DMS114 treated with DMSO at 0.1 percent for 48 hours (cell line): ENCODE results near the gene DHPS.
A peak's percentile ranks its signal among the peaks of the same experiment; 100 is the strongest.

Source experiments
- DNase-seq: peaks from one replicate; lab custom pipeline; 2025; ENCODE audit not compliant: unreplicated experiment; lab: John Stamatoyannopoulos, UW

Gene DHPS

GRCh38 chr19:12675399-12675798 lies 6.3 kb downstream of the DHPS start:
- no peak for DNase-seq

GRCh38 chr19:12672744-12673143 lies 8.9 kb downstream of the DHPS start:
- no peak for DNase-seq

DNA sequence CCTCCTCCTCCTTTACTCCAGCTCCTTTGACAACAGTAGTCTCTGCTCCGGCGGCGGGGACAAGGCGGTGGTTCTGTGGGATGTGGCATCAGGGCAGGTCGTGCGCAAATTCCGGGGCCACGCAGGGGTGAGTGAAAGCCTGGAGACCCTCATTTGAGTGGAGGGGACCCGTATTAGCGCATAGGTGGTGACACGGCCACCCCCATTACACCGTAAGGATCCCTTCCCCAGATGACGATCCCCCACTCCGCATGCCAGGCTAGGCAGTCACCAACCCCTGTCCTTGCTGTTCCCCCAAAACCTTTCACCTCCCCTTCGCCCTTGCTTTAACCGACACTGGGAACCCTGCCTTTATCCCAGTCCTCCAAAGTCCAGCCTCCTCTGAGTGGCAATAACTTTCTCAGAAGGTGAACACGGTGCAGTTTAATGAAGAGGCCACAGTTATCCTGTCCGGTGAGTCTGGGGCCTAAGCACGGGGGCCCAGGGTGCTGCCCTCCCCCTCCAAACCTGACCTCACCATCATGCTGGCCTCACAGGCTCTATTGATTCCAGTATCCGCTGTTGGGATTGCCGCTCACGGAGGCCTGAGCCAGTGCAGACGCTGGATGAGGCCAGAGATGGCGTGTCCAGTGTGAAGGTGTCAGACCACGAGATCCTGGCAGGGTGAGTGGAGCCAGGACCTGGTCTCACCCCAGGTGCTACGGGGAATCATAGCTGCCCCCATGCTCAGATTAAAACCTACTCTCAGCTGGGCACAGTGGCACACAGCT lies 11.3 kb downstream of the DHPS start:
- DNase-seq, result no peak

DNA sequence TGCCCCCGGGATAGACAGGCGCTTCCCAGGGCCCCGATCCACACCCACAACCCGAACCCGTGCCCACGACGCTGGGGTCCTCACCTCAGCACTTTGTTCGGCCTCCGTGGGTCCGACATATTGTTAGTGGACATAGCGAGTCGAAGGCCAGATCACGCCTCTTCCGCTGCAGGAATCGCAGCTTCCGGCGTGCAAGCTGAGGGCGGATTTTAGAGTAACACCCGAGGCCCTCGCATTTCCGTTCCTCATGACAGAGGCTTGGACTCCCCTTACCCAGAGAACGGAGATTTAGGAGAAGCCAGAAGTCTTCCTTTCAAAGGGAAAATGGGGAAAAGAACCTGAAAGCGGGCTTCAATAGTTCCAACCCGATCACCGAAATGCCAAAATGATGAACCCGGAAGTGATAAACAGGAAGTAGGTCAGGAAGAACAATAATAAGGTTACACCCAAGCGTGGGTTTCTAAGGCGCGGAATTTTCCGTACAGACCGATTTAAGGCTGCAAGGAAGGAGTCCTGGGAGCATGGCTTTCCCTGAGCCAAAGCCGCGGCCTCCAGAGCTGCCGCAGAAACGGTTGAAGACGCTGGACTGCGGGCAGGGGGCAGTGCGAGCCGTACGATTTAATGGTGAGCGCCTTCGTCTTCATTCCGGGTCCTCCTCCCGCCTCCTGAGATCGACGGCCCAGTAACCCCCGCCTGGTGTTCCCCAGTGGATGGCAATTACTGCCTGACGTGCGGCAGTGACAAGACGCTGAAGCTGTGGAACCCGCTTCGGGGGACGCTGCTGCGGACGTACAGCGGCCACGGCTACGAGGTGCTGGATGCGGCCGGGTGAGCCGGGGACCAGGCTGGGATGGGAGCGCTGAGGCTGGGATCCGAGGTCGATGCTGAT lies 12.2 kb downstream of the DHPS start:
- peak; percentile 75 for DNase-seq

DNA sequence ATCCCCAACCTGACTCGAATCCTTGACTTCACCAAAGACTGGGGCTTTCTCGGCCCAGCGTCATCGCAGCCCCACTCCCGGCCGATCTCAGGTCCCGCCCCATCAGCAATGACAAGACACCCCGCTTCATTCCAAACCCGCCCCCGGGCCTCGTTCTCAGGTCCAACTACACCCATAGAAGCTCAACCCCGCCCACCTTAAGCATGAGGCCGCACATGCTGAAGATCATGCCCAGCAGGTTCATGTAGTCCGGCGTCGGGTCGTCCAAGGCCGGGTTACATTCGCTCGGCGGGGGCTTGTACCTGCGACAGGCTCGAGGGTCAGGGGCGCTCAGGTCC lies 12.8 kb downstream of the DHPS start:
- DNase-seq, result no peak

DNA sequence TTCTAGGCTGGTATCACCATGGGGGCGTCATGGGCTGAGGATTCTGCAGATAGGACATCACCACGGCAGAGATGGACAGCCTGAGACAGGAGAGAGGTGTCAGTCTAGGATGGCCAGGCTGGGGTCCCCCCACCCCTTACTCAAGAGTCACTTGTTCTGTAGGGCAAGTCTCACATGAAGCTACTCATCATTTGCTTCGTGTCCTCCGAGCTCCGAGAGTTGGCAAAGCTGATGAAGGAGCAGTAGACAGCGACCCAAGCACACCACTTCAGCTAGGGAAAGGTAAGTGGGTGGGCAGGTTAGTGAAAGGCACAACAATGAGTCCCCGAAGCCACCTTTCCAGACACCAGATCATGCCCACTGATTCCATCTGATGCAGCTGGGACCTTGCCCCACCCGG lies 13.3 kb downstream of the DHPS start:
- no peak for DNase-seq

DNA sequence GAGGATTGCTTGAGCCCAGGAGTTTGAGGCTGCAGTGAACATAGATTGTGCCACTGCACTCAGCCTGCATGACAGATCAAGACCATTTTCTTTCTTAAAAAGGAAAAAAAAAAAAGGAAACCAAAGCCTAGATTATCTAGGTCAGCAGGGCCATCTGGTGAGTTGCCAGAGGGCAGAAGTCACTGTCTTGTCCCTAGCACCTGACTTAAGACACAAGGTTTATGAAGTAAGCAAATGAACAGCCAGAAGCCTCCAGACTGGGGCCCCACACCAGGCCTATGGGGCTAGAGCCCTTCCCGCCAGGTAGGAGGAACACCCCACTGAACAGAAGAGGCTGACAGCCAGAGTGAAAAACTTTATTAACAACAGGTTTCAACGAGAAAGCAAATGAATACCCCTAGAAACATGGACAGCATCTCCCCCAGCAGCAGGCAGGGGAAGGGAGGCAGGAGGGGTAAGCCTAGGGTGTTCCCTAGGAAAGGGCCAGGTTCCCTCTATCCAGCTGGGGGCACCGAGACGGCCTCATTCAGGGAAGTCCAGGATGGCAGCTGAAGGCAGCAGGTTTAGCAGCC lies 13.9 kb downstream of the DHPS start:
- DNase-seq, result no peak

DNA sequence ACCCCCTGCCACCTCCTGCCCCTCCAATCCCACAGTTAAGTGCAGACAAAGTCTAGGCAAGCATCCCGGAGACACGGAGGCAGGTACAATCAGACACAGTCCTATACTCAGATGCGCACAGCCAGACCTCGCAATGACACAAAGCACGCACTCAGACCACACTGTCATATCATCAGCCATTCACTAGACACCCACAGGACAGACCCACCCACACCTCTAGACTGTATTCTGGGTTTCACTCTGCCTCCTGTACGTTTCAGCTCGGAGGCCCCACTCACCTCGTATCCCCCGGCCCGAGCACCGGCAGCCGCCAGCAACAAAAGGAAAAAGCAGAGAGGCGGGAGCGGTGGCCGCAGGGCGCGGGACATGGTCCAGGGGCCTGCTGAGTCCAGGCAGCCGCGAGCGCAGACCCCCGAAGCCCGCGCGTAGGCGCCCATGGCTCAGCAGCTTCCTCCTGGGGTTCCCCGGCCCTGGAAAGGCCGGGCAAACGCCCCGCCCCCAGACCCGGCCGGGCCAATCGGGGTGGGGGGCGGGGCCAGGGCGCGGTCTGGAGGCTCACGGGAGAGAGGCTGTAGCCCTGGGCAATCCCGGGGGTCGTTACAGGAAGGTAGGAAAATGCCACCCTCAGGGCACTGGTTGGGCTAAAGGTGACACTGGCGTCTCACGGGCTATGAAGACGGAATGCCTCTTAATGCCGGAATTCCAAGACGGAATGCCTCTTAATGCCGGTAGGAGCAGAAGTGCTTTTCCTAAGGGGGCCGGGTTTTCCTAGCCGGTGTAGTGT lies 15.2 kb downstream of the DHPS start, which contains the start of the genes MAN2B1 and WDR83:
TSS of gene MAN2B1 (minus strand) at position 478 of the 784 bp plus-strand sequence. CDS start at position 437, 41 bp downstream.
TSS of gene WDR83 (plus strand) at position 543 of the 784 bp plus-strand sequence. CDS start 2,984 bp downstream, outside the sequence.
- peak; percentile 17 for DNase-seq

GRCh38 chr19:12665671-12666264 lies 15.9 kb downstream of the DHPS start:
- DNase-seq, result no peak

GRCh38 chr19:12665281-12665573 lies 16.5 kb downstream of the DHPS start:
- DNase-seq, result no peak

- no peak for DNase-seq
Measured at GRCh38 chr19:12664406-12665280, 17.0 kb downstream of the DHPS start.

DNA sequence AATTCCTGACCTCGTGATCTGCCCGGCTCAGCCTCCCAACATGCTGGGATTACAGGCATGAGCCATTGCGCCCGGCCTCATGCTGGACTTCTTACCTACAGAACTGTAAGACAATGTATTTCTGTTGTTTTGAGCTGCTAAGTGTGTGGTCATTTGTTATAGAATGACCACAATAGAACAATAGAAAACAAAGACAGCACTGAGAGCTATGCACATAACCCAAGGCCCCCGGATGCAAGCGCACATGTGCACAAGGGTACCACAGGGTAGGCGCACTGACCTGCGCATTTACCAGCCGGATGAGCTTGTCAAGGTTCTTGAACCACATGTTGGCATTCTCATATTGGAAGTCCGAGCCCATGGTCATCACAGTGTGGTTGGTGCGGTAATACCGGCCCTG lies 20.7 kb downstream of the DHPS start:
- no peak for DNase-seq

GRCh38 chr19:12657966-12658365 lies 23.7 kb downstream of the DHPS start:
- DNase-seq, result no peak

DNA sequence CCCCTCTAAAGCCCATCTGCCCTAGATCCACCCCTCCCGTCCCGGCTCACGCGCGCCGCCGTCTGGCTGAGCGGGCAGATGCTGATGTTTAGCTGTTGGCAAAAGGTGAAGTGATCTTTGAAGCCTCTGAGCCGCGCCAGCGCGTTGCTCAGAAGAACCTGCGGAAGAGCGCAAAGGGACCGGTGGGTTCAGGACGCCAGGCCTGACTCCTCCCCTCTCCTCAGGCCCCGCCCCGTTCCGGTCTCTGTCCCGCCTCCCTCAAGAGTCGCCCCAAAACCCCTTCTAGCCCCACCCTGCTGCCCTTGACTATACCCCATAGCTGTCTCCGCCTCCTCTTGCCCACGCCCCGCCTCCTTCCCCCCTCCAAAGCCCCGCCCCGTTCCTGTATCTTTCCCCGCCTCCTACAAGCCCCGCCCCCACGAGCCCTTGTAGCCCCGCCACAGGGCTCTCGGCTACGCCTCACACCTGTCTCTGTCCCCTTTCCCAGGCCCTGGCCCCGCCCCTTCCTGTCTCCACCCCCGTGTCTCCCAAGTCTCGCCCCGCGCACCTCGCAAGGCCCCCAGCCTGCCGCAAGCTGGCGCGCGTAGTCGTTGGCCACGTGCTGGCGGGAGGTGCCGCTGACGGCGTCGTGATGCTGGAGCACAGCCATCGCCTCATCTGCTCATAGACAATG lies 24.6 kb downstream of the DHPS start:
- DNase-seq, result no peak

DNA sequence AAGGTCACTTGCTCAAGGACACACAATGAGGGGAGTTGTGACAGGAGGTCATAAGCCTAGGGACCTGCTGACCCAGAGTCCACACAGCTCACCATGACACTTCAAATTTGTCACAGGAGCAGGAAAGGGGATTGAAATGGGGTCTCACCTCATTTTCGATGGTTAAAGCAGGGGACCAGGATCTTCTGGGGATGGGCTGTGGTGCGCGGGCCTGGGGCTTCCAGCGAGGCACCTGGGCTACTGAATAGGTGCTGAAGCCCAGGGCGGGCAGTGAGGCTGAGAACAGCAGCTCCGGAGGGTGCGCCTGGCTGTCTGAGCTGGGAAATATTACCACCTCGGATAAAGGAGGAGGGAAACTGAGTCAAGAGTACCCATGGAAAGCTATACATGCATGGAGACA lies 26.1 kb downstream of the DHPS start:
- DNase-seq, result no peak

- DNase-seq, result no peak
Measured at GRCh38 chr19:12652219-12652618, 29.5 kb downstream of the DHPS start.

GRCh38 chr19:12649941-12650340 lies 31.7 kb downstream of the DHPS start:
- no peak for DNase-seq

- no peak for DNase-seq
Measured at GRCh38 chr19:12648088-12648487, 33.6 kb downstream of the DHPS start.

- DNase-seq, result no peak
Measured at GRCh38 chr19:12647490-12648071, 34.1 kb downstream of the DHPS start.
